ENCODE data around the gene RTP3.

DNA sequence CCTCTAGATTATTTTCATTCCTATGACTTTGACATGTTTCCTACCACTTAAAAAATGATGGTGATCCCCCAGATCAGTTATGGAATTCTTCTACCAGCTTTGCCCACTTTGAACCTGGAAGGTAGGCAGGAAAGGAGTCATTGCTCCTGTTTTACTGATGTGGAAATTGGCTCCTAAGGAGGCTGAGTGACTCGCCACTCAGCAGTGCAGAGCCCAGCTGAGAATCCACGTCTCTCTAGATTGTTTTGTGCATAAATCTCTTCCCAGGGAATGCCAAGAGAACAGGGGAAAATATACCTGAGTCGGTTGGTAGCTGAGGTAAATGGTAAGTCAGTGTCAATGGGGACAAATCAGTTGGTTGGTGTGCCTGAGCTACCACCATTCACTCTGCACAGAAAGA, 37.7 kb upstream of the RTP3 start:
- TF ChIP-seq, protein P1, sequence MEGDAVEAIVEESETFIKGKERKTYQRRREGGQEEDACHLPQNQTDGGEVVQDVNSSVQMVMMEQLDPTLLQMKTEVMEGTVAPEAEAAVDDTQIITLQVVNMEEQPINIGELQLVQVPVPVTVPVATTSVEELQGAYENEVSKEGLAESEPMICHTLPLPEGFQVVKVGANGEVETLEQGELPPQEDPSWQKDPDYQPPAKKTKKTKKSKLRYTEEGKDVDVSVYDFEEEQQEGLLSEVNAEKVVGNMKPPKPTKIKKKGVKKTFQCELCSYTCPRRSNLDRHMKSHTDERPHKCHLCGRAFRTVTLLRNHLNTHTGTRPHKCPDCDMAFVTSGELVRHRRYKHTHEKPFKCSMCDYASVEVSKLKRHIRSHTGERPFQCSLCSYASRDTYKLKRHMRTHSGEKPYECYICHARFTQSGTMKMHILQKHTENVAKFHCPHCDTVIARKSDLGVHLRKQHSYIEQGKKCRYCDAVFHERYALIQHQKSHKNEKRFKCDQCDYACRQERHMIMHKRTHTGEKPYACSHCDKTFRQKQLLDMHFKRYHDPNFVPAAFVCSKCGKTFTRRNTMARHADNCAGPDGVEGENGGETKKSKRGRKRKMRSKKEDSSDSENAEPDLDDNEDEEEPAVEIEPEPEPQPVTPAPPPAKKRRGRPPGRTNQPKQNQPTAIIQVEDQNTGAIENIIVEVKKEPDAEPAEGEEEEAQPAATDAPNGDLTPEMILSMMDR (IDR thresholded peaks at IDR 0.05), result no peak
- TF ChIP-seq POLR2AphosphoS5 (IDR thresholded peaks at IDR 0.05) (no peak), POLR2A (IDR thresholded peaks at IDR 0.05) (no peak)

All from gastroesophageal sphincter (tissue), 3 donors.